Activated CD8-positive, alpha-beta memory T cell treated with anti-CD3 and anti-CD28 coated beads, Interleukin-2, amount 10 ng/mL, durations not matched to agents 7 days and 5 days (primary cell): ENCODE data around the gene PRDM16. TPM values are rescaled to one million over a fixed set of nuclear protein-coding genes. Genes with fewer than 3 reads are reported as not detected.

ENCODE experiments used
- ATAC-seq: fragments of 150-1000 bp; cut with Tn5 transposase; one replicate; pipeline ENCODE4 v1.10.0; 2021; ENCODE audit warnings: moderate library complexity
- CTCF ChIA-PET: fragments of 350-600 bp; sonication (Branson Sonifier 250); formaldehyde crosslinking; loops from one replicate; lab custom pipeline; 2021; ENCODE audit warnings: antibody characterized with exemption; lab: Charles Lee
- DNase-seq: peaks from one replicate; pipeline ENCODE4 v3.0.0-alpha.2; 2020
- H3K27ac Mint-ChIP-seq: one replicate; pipeline ENCODE4 v1.8.0; 2021; ENCODE audit warnings: mild to moderate bottlenecking, mixed read lengths
- H3K27me3 Mint-ChIP-seq: one replicate; pipeline ENCODE4 v1.8.0; 2021; ENCODE audit warnings: mixed read lengths
- H3K36me3 Mint-ChIP-seq: one replicate; pipeline ENCODE4 v1.8.0; 2021; ENCODE audit warnings: mild to moderate bottlenecking, mixed read lengths
- H3K4me1 Mint-ChIP-seq: one replicate; pipeline ENCODE4 v1.8.0; 2021; ENCODE audit warnings: mixed read lengths
- H3K4me3 Mint-ChIP-seq: one replicate; pipeline ENCODE4 v1.8.0; 2021; ENCODE audit warnings: mild to moderate bottlenecking, moderate library complexity, mixed read lengths
- H3K9me3 Mint-ChIP-seq: one replicate; pipeline ENCODE4 v1.8.0; 2022; ENCODE audit warnings: low read depth, mixed read lengths
- total RNA-seq, 2 experiments: library from RNA; stranded (reverse); gene quantifications; one replicate each; pipeline ENCODE4 v1.2.3, GENCODE V29; 2021

PRDM16 gene
- total RNA-seq, 2 experiments from 2014 or later: not detected

- H3K27ac Mint-ChIP-seq: no peak overlapping the region
- ATAC-seq (no peak), DNase-seq (no peak)
- H3K4me3 Mint-ChIP-seq: no peak overlapping the region
- H3K9me3 Mint-ChIP-seq: no peaks in the 10 kb centered on the region
- H3K4me1 Mint-ChIP-seq: peaks cover 5% of the 10 kb centered on the region
- no peaks in the 10 kb centered on the region for H3K36me3 Mint-ChIP-seq
- CTCF ChIA-PET: no interaction called here
- no peaks in the 10 kb centered on the region for H3K27me3 Mint-ChIP-seq
Measured at GRCh38 chr1:3036447-3037280, 32.3 kb upstream of the PRDM16 start.

- CTCF ChIA-PET: no interaction called here
- peaks cover 5% of the 10 kb centered on the region for H3K4me1 Mint-ChIP-seq
Measured at GRCh38 chr1:3037281-3038040, 31.5 kb upstream of the PRDM16 start.

GRCh38 chr1:3038113-3038551 is 30.9 kb upstream of the PRDM16 start:
- ATAC-seq (no peak), DNase-seq (no peak)
- no peaks in the 10 kb centered on the region for H3K4me1 Mint-ChIP-seq
- H3K27me3 Mint-ChIP-seq: no peaks in the 10 kb centered on the region
- no peak overlapping the region for H3K4me3 Mint-ChIP-seq
- CTCF ChIA-PET: no interaction called here
- no peak overlapping the region for H3K27ac Mint-ChIP-seq
- H3K9me3 Mint-ChIP-seq: no peaks in the 10 kb centered on the region
- H3K36me3 Mint-ChIP-seq: no peaks in the 10 kb centered on the region

More at GRCh38 chr1:3037281-3038040, 31.5 kb upstream of the PRDM16 start:
- H3K27me3 Mint-ChIP-seq: no peaks in the 10 kb centered on the region
- ATAC-seq: no peak
- DNase-seq: no peak
- no peaks in the 10 kb centered on the region for H3K36me3 Mint-ChIP-seq
- no peak overlapping the region for H3K4me3 Mint-ChIP-seq
- H3K27ac Mint-ChIP-seq: no peak overlapping the region
- H3K9me3 Mint-ChIP-seq: no peaks in the 10 kb centered on the region

- DNase-seq (no peak), ATAC-seq (no peak)
- CTCF ChIA-PET: no interaction called here
- Mint-ChIP-seq H3K27ac (no peak overlapping the region), H3K9me3 (no peaks in the 10 kb centered on the region), H3K27me3 (no peaks in the 10 kb centered on the region), H3K4me1 (no peaks in the 10 kb centered on the region), H3K4me3 (no peak overlapping the region), H3K36me3 (no peaks in the 10 kb centered on the region)
Measured at GRCh38 chr1:3038571-3039181, 30.3 kb upstream of the PRDM16 start.

GRCh38 chr1:3040004-3040403 is 29.0 kb upstream of the PRDM16 start:
- ATAC-seq: no peak
- CTCF ChIA-PET: no interaction called here
- no peaks in the 10 kb centered on the region for H3K4me1 Mint-ChIP-seq

GRCh38 chr1:3042481-3042880 is 26.5 kb upstream of the PRDM16 start:
- no peak for ATAC-seq
- Mint-ChIP-seq H3K4me1 (no peaks in the 10 kb centered on the region), H3K27ac (no peak overlapping the region), H3K9me3 (no peaks in the 10 kb centered on the region), H3K27me3 (peaks cover 14% of the 10 kb centered on the region), H3K36me3 (no peaks in the 10 kb centered on the region), H3K4me3 (no peak overlapping the region)
- CTCF ChIA-PET: no interaction called here
- no peak for DNase-seq

More at GRCh38 chr1:3040004-3040403, 29.0 kb upstream of the PRDM16 start:
- H3K4me3 Mint-ChIP-seq: no peak overlapping the region
- H3K27me3 Mint-ChIP-seq: peaks cover 3% of the 10 kb centered on the region
- no peaks in the 10 kb centered on the region for H3K9me3 Mint-ChIP-seq
- no peak overlapping the region for H3K27ac Mint-ChIP-seq
- H3K36me3 Mint-ChIP-seq: no peaks in the 10 kb centered on the region
- no peak for DNase-seq

GRCh38 chr1:3049164-3049563 is 19.8 kb upstream of the PRDM16 start:
- Mint-ChIP-seq H3K9me3 (peaks cover 4% of the 10 kb centered on the region), H3K27me3 (peaks cover 15% of the 10 kb centered on the region), H3K36me3 (peaks cover 3% of the 10 kb centered on the region), H3K4me1 (no peaks in the 10 kb centered on the region), H3K27ac (no peak overlapping the region), H3K4me3 (no peak overlapping the region)
- no peak for DNase-seq
- CTCF ChIA-PET: no interaction called here
- no peak for ATAC-seq

GRCh38 chr1:3049905-3050304 is 19.1 kb upstream of the PRDM16 start:
- peaks cover 15% of the 10 kb centered on the region for H3K27me3 Mint-ChIP-seq
- H3K36me3 Mint-ChIP-seq: peaks cover 3% of the 10 kb centered on the region
- no peak overlapping the region for H3K4me3 Mint-ChIP-seq
- CTCF ChIA-PET: no interaction called here
- H3K4me1 Mint-ChIP-seq: no peaks in the 10 kb centered on the region
- no peak overlapping the region for H3K27ac Mint-ChIP-seq
- ATAC-seq (no peak), DNase-seq (no peak)
- H3K9me3 Mint-ChIP-seq: peaks cover 4% of the 10 kb centered on the region

GRCh38 chr1:3050603-3051002 is 18.4 kb upstream of the PRDM16 start:
- no peak for DNase-seq
- Mint-ChIP-seq H3K27ac (no peak overlapping the region), H3K9me3 (peaks cover 4% of the 10 kb centered on the region), H3K36me3 (peaks cover 3% of the 10 kb centered on the region), H3K27me3 (peaks cover 15% of the 10 kb centered on the region), H3K4me1 (no peaks in the 10 kb centered on the region), H3K4me3 (no peak overlapping the region)
- CTCF ChIA-PET: no interaction called here
- no peak for ATAC-seq

GRCh38 chr1:3051270-3052268 is 17.4 kb upstream of the PRDM16 start:
- peaks cover 11% of the 10 kb centered on the region for H3K27me3 Mint-ChIP-seq
- H3K9me3 Mint-ChIP-seq: peaks cover 4% of the 10 kb centered on the region
- DNase-seq (no peak), ATAC-seq (no peak)
- H3K27ac Mint-ChIP-seq: peak overlapping the region; percentile 20
- peaks cover 3% of the 10 kb centered on the region for H3K36me3 Mint-ChIP-seq
- no peak overlapping the region for H3K4me3 Mint-ChIP-seq
- no peaks in the 10 kb centered on the region for H3K4me1 Mint-ChIP-seq
- CTCF ChIA-PET: no interaction called here

- DNase-seq (no peak), ATAC-seq (no peak)
- H3K27me3 Mint-ChIP-seq: peaks cover 5% of the 10 kb centered on the region
- no peak overlapping the region for H3K4me3 Mint-ChIP-seq
- no peaks in the 10 kb centered on the region for H3K4me1 Mint-ChIP-seq
- CTCF ChIA-PET: no interaction called here
- H3K27ac Mint-ChIP-seq: no peak overlapping the region
- peaks cover 3% of the 10 kb centered on the region for H3K36me3 Mint-ChIP-seq
- H3K9me3 Mint-ChIP-seq: peaks cover 4% of the 10 kb centered on the region
Measured at GRCh38 chr1:3052501-3052900, 16.5 kb upstream of the PRDM16 start.

- ATAC-seq (no peak), DNase-seq (no peak)
- Mint-ChIP-seq H3K9me3 (peaks cover 4% of the 10 kb centered on the region), H3K27me3 (peaks cover under 1% of the 10 kb centered on the region), H3K36me3 (peaks cover 3% of the 10 kb centered on the region), H3K4me1 (no peaks in the 10 kb centered on the region), H3K27ac (no peak overlapping the region), H3K4me3 (no peak overlapping the region)
- CTCF ChIA-PET: no interaction called here
Measured at GRCh38 chr1:3053366-3053980, 15.5 kb upstream of the PRDM16 start.
